A549 (cell line): ENCODE results near the gene PDK4. TPM values are rescaled to one million over a fixed set of nuclear protein-coding genes. Genes with fewer than 3 reads are reported as not detected.

ENCODE experiments used
- ATAC-seq, 2 experiments: fragments of 200-7000 bp in 1 of 2; fragments of >200 bp in 1 of 2; cut with Nextera tagmentation in 1 of 2; cut with Tn5 transposase in 1 of 2; 3 replicates each; pipeline versions ENCODE4 v1.8.0 to v1.9.1; 2018 to 2020; ENCODE audit warnings: mild to moderate bottlenecking in 1 of 2, moderate library complexity in 1 of 2
- CTCF ChIA-PET: fragments of 300-600 bp; sonication (Branson Sonifier 250); formaldehyde crosslinking; extraction: SDS; loops from one replicate; lab custom pipeline; 2021; ENCODE audit warnings: antibody characterized with exemption, inconsistent platforms; lab: Yijun Ruan, JAX
- POLR2A ChIA-PET: fragments of 350-600 bp; formaldehyde crosslinking; extraction: SDS; loops from one replicate; lab custom pipeline; 2021; ENCODE audit warnings: antibody characterized with exemption, inconsistent platforms; lab: Yijun Ruan, JAX
- DNase-seq, 2 experiments: peaks; one replicate each; pipeline versions ENCODE4 v3.0.0 to v3.0.0-alpha.2; 2011 to 2016; ENCODE audit warnings: low read depth in 1 of 2, low spot score in 1 of 2
- FAIRE-seq: peaks from 2 replicates; lab custom pipeline; 2011; peaks lifted over from hg19 to GRCh38; lab: Jason Lieb, UNC
- H3K27ac ChIP-seq, 2 experiments: fragments of >200 bp; sonication (Bioruptor Twin); formaldehyde crosslinking; 3 replicates each; pipeline ENCODE4 v1.5.1; 2016 to 2017
- H3K4me1 ChIP-seq: fragments of >200 bp; sonication (Bioruptor Twin); formaldehyde crosslinking; 3 replicates; pipeline ENCODE4 v1.6.1; 2016
- H3K4me2 ChIP-seq: fragments of >200 bp; sonication (Bioruptor Twin); formaldehyde crosslinking; 3 replicates; pipeline ENCODE4 v1.6.1; 2016
- H3K4me3 ChIP-seq: fragments of >200 bp; sonication (Bioruptor Twin); formaldehyde crosslinking; 3 replicates; pipeline ENCODE4 v1.5.1; 2016
- H3K9me3 ChIP-seq: fragments of >200 bp; sonication (Bioruptor Twin); formaldehyde crosslinking; 3 replicates; pipeline ENCODE4 v1.6.1; 2016
- ESRRA ChIP-seq: fragments of 150-350 bp; IDR thresholded peaks from 2 replicates; pipeline ENCODE4 v1.6.1; 2014; ENCODE audit warnings: mild to moderate bottlenecking, low read length, borderline replicate concordance
- HDAC2 ChIP-seq: fragments of 200-600 bp; sonication (generic); IDR thresholded peaks from 2 replicates; pipeline ENCODE4 v1.6.1; 2016
- HEYL ChIP-seq: fragments of 250-450 bp; sonication (Bioruptor Pico); IDR thresholded peaks from 2 replicates; pipeline ENCODE4 v1.8.0; 2021; ENCODE audit warnings: mild to moderate bottlenecking, moderate library complexity
- HOXB13 ChIP-seq: fragments of 250-450 bp; sonication (Bioruptor Pico); IDR thresholded peaks from 2 replicates; pipeline ENCODE4 v1.5.0; 2020; ENCODE audit warnings: low read depth, mild to moderate bottlenecking, moderate library complexity
- KDM1A ChIP-seq: fragments of 200-600 bp; sonication (generic); IDR thresholded peaks from 2 replicates; pipeline ENCODE4 v1.6.1; 2016; ENCODE audit warnings: low read depth, mild to moderate bottlenecking
- MAFK ChIP-seq: fragments of 450-650 bp; IDR thresholded peaks from 2 replicates; pipeline ENCODE4 v1.6.1; 2014; ENCODE audit not compliant: partially characterized antibody
- POLR2A ChIP-seq: IDR thresholded peaks from 2 replicates; pipeline ENCODE4 v1.6.1; 2012; ENCODE audit warnings: mild to moderate bottlenecking, low read length
- RAD21 ChIP-seq, 2 experiments: fragments of >200 bp in 1 of 2; sonication (Bioruptor Twin) in 1 of 2; formaldehyde crosslinking in 1 of 2; IDR thresholded peaks in 1 of 2; conservative IDR thresholded peaks in 1 of 2; 2 replicates in 1 of 2; 3 replicates in 1 of 2; pipeline ENCODE4 v1.6.1; 2012 to 2018; ENCODE audit warnings: inconsistent platforms in 1 of 2
- ZNF302 ChIP-seq: fragments of 250-450 bp; sonication (Bioruptor Pico); IDR thresholded peaks from 2 replicates; pipeline ENCODE4 v1.9.0; 2021; ENCODE audit warnings: inconsistent platforms, mild to moderate bottlenecking, moderate library complexity
- ZSCAN20 ChIP-seq: fragments of 250-450 bp; sonication (Bioruptor Pico); IDR thresholded peaks from 2 replicates; pipeline ENCODE4 v1.8.0; 2022; ENCODE audit warnings: mild to moderate bottlenecking, moderate library complexity
- WGBS: methylation state at CpG from one replicate; pipeline ENCODE4 v1.1.6; 2017; ENCODE audit errors: missing lambda C conversion rate; 5-methylcytosine and 5-hydroxymethylcytosine counted together
- polyA plus RNA-seq, 4 experiments: library from polyadenylated mRNA; depleted of rRNA in 3 of 4; stranded (reverse); fragments of >200 nt; fragmentation: RNase III in 1 of 4; extraction: RNeasy Plus Mini Kit Qiagen cat#74134 plus additional on column Dnase treatment in 1 of 4; gene quantifications; 2 replicates in 3 of 4; 3 replicates in 1 of 4; pipeline ENCODE4 v1.2.3, GENCODE V29; 2011 to 2017

Gene PDK4
- polyA plus RNA-seq, 2 of the 4 experiments (the other 2 are of a cell fraction) = 8.6 to 21.9 TPM

- DNase-seq (no peak), FAIRE-seq (no peak), ATAC-seq (no peak)
- WGBS = 59% methylated on average over 2 of the region's 2 CpGs
- Histone ChIP-seq H3K4me2 (no peak overlapping the region), H3K4me3 (no peak overlapping the region), H3K27ac (no peak overlapping the region), H3K9me3 (no peaks in the 10 kb centered on the region), H3K4me1 (peaks cover under 1% of the 10 kb centered on the region; the same call in 1 of the 3 replicates)
- TF ChIP-seq HDAC2 (no peak), ESRRA (no peak), MAFK (no peak), KDM1A (no peak), HEYL (CRISPR knock-in tag) (no peak), RAD21 (conservative IDR thresholded peaks at IDR 0.05 in 1 of 2, IDR thresholded peaks at IDR 0.05 in 1 of 2) (no peak), HOXB13 (CRISPR knock-in tag) (no peak), ZNF302 (CRISPR knock-in tag) (no peak), ZSCAN20 (CRISPR knock-in tag) (no peak), POLR2A (no peak)
- POLR2A ChIA-PET = no interaction called here
- CTCF ChIA-PET = interaction anchor here (1.3 to 12.9 kb wide), 5 partner anchors 8 to 154 kb away, joined by 3 to 403 read pairs (median 13); no protein-coding TSS in a partner anchor
Measured at GRCh38 chr7:95534796-95535195, 61.5 kb downstream of the PDK4 start.

Other genes with a start within 250 kb of the PDK4 start
- 142 and 161 TPM in 2 replicates for gene PON3, start 200.1 kb downstream of the PDK4 start, polyA plus RNA-seq (2011; rRNA removed)
- gene PON3, start 200.1 kb downstream of the PDK4 start, polyA plus RNA-seq (2017; fragmentation: RNase III; extraction: RNeasy Plus Mini Kit Qiagen cat#74134 plus additional on column Dnase treatment) = 35.3 to 49.0 TPM (median 48.7 TPM) in 3 replicates
- 829 TPM in 2 replicates for gene PON2, start 161.5 kb downstream of the PDK4 start, polyA plus RNA-seq (2011; rRNA removed)
- 325 to 395 TPM (median 381 TPM) in 3 replicates for gene PON2, start 161.5 kb downstream of the PDK4 start, polyA plus RNA-seq (2017; fragmentation: RNase III; extraction: RNeasy Plus Mini Kit Qiagen cat#74134 plus additional on column Dnase treatment)
- 3.1 TPM in 2 replicates for gene ASB4, start 110.6 kb downstream of the PDK4 start, polyA plus RNA-seq (2011; rRNA removed)
- gene ASB4, start 110.6 kb downstream of the PDK4 start, polyA plus RNA-seq (2017; fragmentation: RNase III; extraction: RNeasy Plus Mini Kit Qiagen cat#74134 plus additional on column Dnase treatment) = 0.80 to 1.4 TPM (median 1.00 TPM) in 3 replicates
- gene DYNC1I1, start 176.0 kb upstream of the PDK4 start, polyA plus RNA-seq (2011; rRNA removed) = 0.04 TPM in 1 of 2 replicates, not detected in the other
- gene DYNC1I1, start 176.0 kb upstream of the PDK4 start, polyA plus RNA-seq (2017; fragmentation: RNase III; extraction: RNeasy Plus Mini Kit Qiagen cat#74134 plus additional on column Dnase treatment) = not detected in 3 replicates